Suprapubic skin (tissue), 4 donors: ENCODE data around the gene MPPE1. TPM values are rescaled to one million over a fixed set of nuclear protein-coding genes. Genes with fewer than 3 reads are reported as not detected.
"Not testable (repeated sequence)": the region's sequence is repeated elsewhere in the genome, so short reads cannot be mapped to it uniquely, and the experiment has no call there.

Experiments used
- DNase-seq, 2 donors: peaks; one replicate each; pipeline ENCODE4 v3.0.0-alpha.2; 2019; ENCODE audit warnings: low spot score in 2 of 2
- H3K27ac ChIP-seq: fragments of 200-600 bp; sonication (generic); one replicate; pipeline ENCODE4 v1.5.1; 2019
- H3K27me3 ChIP-seq: fragments of 200-600 bp; sonication (generic); one replicate; pipeline ENCODE4 v1.5.1; 2019
- H3K36me3 ChIP-seq: fragments of 200-600 bp; sonication (generic); one replicate; pipeline ENCODE4 v1.5.1; 2019
- H3K4me1 ChIP-seq: fragments of 200-600 bp; sonication (generic); one replicate; pipeline ENCODE4 v1.5.1; 2019
- H3K4me3 ChIP-seq: fragments of 200-600 bp; sonication (generic); one replicate; pipeline ENCODE4 v1.5.1; 2019; ENCODE audit warnings: mild to moderate bottlenecking
- H3K9me3 ChIP-seq: fragments of 200-600 bp; sonication (generic); one replicate; pipeline ENCODE4 v1.5.1; 2019
- EP300 ChIP-seq: sonication (generic); formaldehyde crosslinking; IDR thresholded peaks from one replicate; pipeline ENCODE4 v1.6.1; 2017; ENCODE audit warnings: antibody characterized with exemption
- POLR2A ChIP-seq, 2 donors: fragments of 450-650 bp; IDR thresholded peaks; one replicate each; pipeline ENCODE4 v1.6.1; 2017; ENCODE audit warnings: antibody characterized with exemption in 2 of 2, mild to moderate bottlenecking in 2 of 2, moderate library complexity in 2 of 2
- POLR2AphosphoS5 ChIP-seq, 3 donors: sonication (generic); formaldehyde crosslinking; IDR thresholded peaks; one replicate each; pipeline ENCODE4 v1.6.1; 2017; ENCODE audit warnings: antibody characterized with exemption in 3 of 3
- WGBS: methylation state at CpG from one replicate; pipeline ENCODE4 v1.1.5; 2018; 5-methylcytosine and 5-hydroxymethylcytosine counted together
- total RNA-seq, 4 donors: library from RNA; depleted of rRNA; stranded (reverse); fragments of >200 nt; gene quantifications; one replicate each; pipeline ENCODE4 v1.1.0, GENCODE V29; 2016
- TF ChIP-seq, protein P1 (sequence below), 2 donors: fragments of 200-600 bp in 1 of 2; fragments of 450-650 bp in 1 of 2; sonication (generic) in 1 of 2; IDR thresholded peaks; one replicate each; pipeline ENCODE4 v1.5.1; 2016 to 2019; ENCODE audit warnings: antibody characterized with exemption in 2 of 2, mild to moderate bottlenecking in 1 of 2, moderate library complexity in 1 of 2

The MPPE1 gene
- total RNA-seq, 4 donors from 2014 or later, result 28.2 to 84.2 (median 40.3) TPM

DNA sequence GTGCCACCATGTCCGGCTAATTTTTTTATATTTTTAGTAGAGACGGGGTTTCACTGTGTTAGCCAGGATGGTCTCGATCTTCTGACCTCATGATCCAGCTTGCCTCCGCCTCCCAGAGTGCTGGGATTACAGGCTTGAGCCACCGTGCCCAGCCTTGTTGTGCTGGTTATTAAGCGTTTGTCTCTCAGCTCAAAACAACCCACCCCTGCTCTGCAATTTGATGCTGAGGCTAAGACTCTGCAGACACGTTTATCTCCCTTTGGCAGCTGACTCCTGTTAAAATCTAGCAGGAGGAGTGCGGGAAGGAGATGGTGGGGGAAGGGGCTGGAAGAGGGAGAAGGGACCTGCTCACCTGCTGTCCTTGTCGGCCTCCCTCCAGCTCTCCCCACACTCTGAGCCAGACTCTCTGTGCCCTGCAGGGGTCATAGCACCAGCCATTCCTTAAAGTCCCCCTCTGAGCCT is 43.3 kb upstream of the MPPE1 start:
- H3K27ac ChIP-seq, result no peak overlapping the region

DNA sequence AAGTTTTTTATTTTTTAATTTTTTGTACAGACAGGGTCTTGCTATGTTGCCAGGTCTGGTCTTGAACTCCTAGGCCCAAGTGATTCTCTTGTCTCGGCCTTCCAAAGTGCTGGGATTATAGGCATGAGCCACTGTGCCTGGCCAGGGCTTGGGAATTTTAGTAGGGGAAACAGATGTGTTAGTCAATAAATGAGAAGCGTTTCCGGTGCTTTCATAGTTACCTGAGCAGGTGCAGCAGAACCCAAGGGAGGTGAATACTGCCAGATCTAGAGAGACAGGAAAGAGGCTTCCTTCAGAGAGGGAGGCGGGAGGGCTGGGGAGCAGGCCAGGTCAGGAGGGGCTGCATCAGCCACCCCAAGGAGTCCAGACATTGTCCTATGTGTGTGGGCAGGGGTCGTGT is 42.7 kb upstream of the MPPE1 start:
- DNase-seq, result no peak
- 65% methylated on average over 5 of the region's 5 CpGs for WGBS
- Histone ChIP-seq H3K4me3 (no peak overlapping the region), H3K4me1 (peaks cover 30% of the 10 kb centered on the region), H3K36me3 (no peaks in the 10 kb centered on the region), H3K27ac (no peak overlapping the region), H3K9me3 (no peaks in the 10 kb centered on the region), H3K27me3 (no peaks in the 10 kb centered on the region)
- no peak for TF ChIP-seq EP300
- TF ChIP-seq POLR2A (IDR thresholded peaks at IDR 0.05), result no peak
- TF ChIP-seq, protein P1, sequence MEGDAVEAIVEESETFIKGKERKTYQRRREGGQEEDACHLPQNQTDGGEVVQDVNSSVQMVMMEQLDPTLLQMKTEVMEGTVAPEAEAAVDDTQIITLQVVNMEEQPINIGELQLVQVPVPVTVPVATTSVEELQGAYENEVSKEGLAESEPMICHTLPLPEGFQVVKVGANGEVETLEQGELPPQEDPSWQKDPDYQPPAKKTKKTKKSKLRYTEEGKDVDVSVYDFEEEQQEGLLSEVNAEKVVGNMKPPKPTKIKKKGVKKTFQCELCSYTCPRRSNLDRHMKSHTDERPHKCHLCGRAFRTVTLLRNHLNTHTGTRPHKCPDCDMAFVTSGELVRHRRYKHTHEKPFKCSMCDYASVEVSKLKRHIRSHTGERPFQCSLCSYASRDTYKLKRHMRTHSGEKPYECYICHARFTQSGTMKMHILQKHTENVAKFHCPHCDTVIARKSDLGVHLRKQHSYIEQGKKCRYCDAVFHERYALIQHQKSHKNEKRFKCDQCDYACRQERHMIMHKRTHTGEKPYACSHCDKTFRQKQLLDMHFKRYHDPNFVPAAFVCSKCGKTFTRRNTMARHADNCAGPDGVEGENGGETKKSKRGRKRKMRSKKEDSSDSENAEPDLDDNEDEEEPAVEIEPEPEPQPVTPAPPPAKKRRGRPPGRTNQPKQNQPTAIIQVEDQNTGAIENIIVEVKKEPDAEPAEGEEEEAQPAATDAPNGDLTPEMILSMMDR (IDR thresholded peaks at IDR 0.05), result no peak
- TF ChIP-seq POLR2AphosphoS5 (IDR thresholded peaks at IDR 0.05), result no peak

More for the DNA sequence above, 43.3 kb upstream of the MPPE1 start:
- H3K9me3 ChIP-seq, result no peaks in the 10 kb centered on the region
- WGBS, result 59% methylated on average over 9 of the region's 9 CpGs
- H3K4me1 ChIP-seq, result peaks cover 26% of the 10 kb centered on the region
- TF ChIP-seq, protein P1 (IDR thresholded peaks at IDR 0.05), result no peak
- no peak for TF ChIP-seq POLR2AphosphoS5 (IDR thresholded peaks at IDR 0.05)
- DNase-seq, result no peak
- H3K27me3 ChIP-seq, result no peaks in the 10 kb centered on the region
- no peak overlapping the region for H3K4me3 ChIP-seq
- H3K36me3 ChIP-seq, result no peaks in the 10 kb centered on the region

DNA sequence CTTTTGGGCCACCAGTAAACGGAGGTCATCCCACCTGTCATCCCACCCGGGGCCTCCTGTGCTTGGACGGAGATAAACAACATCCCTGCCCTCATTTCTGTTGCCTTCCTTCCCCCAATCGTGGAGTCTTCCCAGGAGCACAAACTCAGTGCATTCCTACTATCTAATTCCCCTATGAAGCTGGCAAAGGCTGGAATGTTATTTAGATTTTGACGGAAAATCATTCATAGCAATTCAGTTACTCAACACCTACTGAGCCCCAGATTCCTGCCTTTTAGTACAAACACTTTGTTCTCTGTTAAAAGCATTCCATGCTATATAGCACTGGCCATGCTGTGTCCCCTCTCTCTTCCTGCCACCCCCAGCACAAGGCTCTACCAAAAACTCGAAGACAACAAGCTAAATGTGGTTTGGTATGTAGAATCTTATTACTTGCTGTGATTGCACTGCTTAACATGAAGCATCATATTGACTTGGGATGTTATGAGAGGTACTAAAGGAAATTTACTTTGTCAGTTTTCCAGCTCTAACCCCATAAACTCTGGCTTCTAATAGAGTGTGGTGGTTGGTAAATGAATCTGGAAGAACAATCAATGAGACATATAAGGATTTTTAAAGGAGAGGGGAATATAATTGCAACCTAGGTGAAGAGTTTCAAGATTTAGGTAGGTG is 40.9 kb upstream of the MPPE1 start:
- 57% methylated on average over 6 of the region's 6 CpGs for WGBS
- Histone ChIP-seq H3K27ac (no peak overlapping the region), H3K36me3 (no peaks in the 10 kb centered on the region), H3K27me3 (no peaks in the 10 kb centered on the region), H3K4me3 (no peak overlapping the region), H3K4me1 (peaks cover 32% of the 10 kb centered on the region), H3K9me3 (no peaks in the 10 kb centered on the region)
- no peak for TF ChIP-seq POLR2AphosphoS5 (IDR thresholded peaks at IDR 0.05)
- TF ChIP-seq, protein P1 (IDR thresholded peaks at IDR 0.05), result no peak
- TF ChIP-seq POLR2A (IDR thresholded peaks at IDR 0.05), result no peak
- no peak for TF ChIP-seq EP300
- DNase-seq, result no peak

DNA sequence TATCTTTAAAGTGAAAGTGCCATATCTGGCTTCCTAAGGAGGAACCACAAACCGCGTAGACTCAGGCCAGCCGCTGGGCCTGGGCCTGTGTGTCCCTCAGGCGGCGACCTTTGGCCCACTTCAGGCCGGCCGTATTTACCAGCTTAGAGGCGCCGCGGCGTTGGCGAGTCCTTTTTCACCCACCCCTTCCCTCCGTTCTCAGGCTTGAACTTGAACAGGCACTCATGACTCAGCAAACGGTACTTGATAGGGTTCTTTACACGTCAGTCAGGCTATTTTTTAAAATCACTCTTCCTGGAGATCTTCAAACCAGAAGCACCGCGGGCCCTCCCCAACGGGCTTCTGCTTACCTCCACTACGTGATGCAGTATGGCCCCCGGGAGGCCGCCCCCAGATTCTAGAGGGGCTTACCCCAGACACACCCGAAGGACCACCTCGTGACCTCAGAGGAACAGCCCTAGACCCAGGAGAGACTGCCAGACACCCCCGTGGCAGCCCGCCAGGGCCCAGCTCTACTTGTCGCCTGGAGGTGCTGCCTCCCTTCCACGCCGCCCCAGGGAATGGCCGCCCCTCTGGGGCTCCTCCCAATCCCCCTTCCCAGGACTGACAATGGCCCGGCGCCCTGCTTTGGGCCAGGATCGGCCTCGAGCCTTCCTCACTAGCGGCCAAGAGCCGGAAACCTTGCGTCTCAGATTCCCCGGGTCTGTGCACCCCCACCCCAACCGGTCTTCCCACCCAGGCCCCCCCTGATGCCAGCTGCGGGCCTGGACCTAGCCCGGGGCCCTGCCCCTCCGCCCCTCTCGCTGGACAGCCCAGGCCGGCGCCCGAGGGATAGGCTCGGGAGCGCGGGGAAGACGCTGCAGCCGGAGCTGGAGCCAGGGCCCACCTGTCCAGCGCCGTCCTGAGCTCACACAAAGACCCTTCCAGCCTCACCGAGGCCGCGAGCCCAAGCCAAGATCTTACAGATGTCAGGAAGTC is 39.4 kb upstream of the MPPE1 start:
- Histone ChIP-seq H3K36me3 (no peaks in the 10 kb centered on the region), H3K4me3 (peak overlapping the region; percentile 61), H3K4me1 (peaks cover 31% of the 10 kb centered on the region), H3K9me3 (no peaks in the 10 kb centered on the region), H3K27ac (peak overlapping the region; percentile 91), H3K27me3 (no peaks in the 10 kb centered on the region)
- peak in 1 of 3 donors; percentile 49 for TF ChIP-seq POLR2AphosphoS5 (IDR thresholded peaks at IDR 0.05)
- TF ChIP-seq POLR2A (IDR thresholded peaks at IDR 0.05), result peak in 1 of 2 donors; percentile 50
- no peak for TF ChIP-seq EP300
- TF ChIP-seq, protein P1 (IDR thresholded peaks at IDR 0.05), result no peak
- peak; percentile 93 to 94 for DNase-seq
- WGBS, result 6% methylated on average over 31 of the region's 55 CpGs

DNA sequence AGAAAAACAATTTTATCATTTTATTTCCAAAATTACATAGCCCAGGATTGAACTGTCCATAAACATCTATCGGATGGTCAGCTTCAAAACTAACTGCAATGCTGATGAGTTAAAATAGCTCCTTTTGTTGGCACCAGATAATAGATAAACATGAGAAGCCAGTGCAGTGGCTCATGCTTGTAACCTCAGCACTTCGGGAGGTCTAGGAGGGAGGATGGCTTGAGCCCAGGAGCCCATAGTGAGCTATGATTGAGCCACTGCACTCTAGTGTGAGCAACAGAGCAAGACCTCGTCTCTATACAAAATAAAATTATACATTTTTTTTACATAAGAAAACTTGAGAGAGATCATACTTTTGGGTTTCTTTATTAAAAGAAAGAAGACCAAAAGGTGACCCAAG is 38.6 kb upstream of the MPPE1 start:
- H3K27ac ChIP-seq, result peak overlapping the region; percentile 91
- no peak for TF ChIP-seq EP300
- TF ChIP-seq, protein P1 (IDR thresholded peaks at IDR 0.05), result no peak
- no peak for TF ChIP-seq POLR2A (IDR thresholded peaks at IDR 0.05)
- no peak for TF ChIP-seq POLR2AphosphoS5 (IDR thresholded peaks at IDR 0.05)
- peak overlapping the region; percentile 61 for H3K4me3 ChIP-seq
- DNase-seq, result no peak
- peaks cover 31% of the 10 kb centered on the region for H3K4me1 ChIP-seq
- WGBS, result 23% methylated on average over 3 of the region's 3 CpGs
- H3K9me3 ChIP-seq, result no peaks in the 10 kb centered on the region
- H3K27me3 ChIP-seq, result no peaks in the 10 kb centered on the region
- no peaks in the 10 kb centered on the region for H3K36me3 ChIP-seq

DNA sequence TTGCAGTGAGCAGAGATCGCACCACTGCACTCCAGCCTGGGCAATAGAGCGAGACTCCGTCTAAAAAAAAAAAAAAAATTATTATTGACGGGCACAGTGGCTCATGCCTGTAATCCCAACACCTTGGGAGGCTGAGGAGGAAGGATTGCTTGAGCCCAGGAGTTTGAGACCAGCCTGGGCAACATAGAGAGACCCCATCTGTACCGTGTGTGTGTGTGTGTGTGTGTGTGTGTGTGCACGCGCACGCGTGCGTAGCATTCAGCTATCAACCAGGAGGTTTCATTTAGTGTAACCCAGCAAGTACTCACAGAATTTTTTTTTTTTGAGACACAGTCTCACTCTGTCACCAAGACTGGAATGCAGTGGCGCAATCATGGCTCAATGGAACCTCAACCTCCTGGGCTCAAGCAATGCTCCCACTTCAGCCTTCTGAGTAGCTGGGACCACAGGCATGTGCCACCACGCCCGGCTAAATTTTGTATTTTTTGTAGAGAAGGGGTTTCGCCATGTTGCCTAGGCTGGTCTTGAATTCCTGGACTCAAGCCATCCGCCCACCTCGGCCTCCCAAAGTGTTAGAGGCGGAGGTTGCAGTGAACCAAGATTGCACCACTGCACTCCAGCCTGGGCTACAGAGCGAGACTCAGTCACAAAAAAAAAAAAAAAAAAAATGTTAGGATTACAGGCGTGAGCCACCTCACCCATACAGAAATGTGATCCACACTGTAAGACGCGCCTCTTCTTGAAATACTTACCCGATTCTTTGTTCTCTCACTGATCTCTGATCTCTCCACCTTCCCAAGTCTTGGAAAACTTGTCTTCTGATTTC is 37.9 kb upstream of the MPPE1 start:
- not testable (repeated sequence) for H3K4me3 ChIP-seq, H3K27me3 ChIP-seq, H3K36me3 ChIP-seq, H3K9me3 ChIP-seq
- Histone ChIP-seq H3K27ac (peak overlapping the region; percentile 91), H3K4me1 (peaks cover 31% of the 10 kb centered on the region)
- WGBS, result 75% methylated on average over 21 of the region's 22 CpGs
- peak in 1 of 2 donors; percentile 73 for DNase-seq
